K562 (cell line): Measurements from ENCODE around the gene NME7. TPM values are rescaled to one million over a fixed set of nuclear protein-coding genes. Genes with fewer than 3 reads are reported as not detected.

Experiments
- CBX8 ChIP-seq: fragments of 200-600 bp; sonication (generic); IDR thresholded peaks from 2 replicates; pipeline ENCODE4 v1.6.1; 2012; ENCODE audit warnings: borderline replicate concordance, mixed run types, low read depth, mild to moderate bottlenecking, moderate library complexity, mixed read lengths, low read length, control low read depth, inconsistent platforms; ENCODE audit not compliant: poor library complexity, severe bottlenecking; ENCODE audit errors: extremely low read depth
- GATA2 ChIP-seq: sonication (generic); formaldehyde crosslinking; IDR thresholded peaks from 2 replicates; pipeline ENCODE4 v1.4.0; 2020; ENCODE audit warnings: mild to moderate bottlenecking, missing genetic modification reagents
- KDM5B ChIP-seq: fragments of 200-600 bp; sonication (generic); IDR thresholded peaks from 2 replicates; pipeline ENCODE4 v1.6.1; 2012; ENCODE audit warnings: low read depth, mild to moderate bottlenecking, moderate library complexity, low read length, control low read depth, inconsistent platforms; ENCODE audit not compliant: insufficient replicate concordance
- RBM34 ChIP-seq: fragments of 200-400 bp; formaldehyde crosslinking; IDR thresholded peaks from 2 replicates; pipeline ENCODE4 v1.6.1; 2018; ENCODE audit warnings: low read length, borderline replicate concordance; ENCODE audit not compliant: insufficient read depth
- REST ChIP-seq, 2 experiments: fragments of 450-650 bp; formaldehyde crosslinking in 1 of 2; IDR thresholded peaks; 2 replicates each; pipeline versions ENCODE4 v1.4.0 to v1.6.1; 2014 to 2020; ENCODE audit warnings: mild to moderate bottlenecking in 2 of 2, borderline replicate concordance in 1 of 2, low read depth in 1 of 2
- SIRT6 ChIP-seq: IDR thresholded peaks from one replicate; pipeline ENCODE4 v1.6.1; 2012; ENCODE audit warnings: low read depth, mild to moderate bottlenecking, control low read depth, inconsistent platforms, low read length, moderate library complexity
- STAT5A ChIP-seq: IDR thresholded peaks from 2 replicates; pipeline ENCODE4 v1.6.1; 2012; ENCODE audit warnings: low read length, inconsistent platforms, borderline replicate concordance
- ZHX1 ChIP-seq: fragments of 150-350 bp; conservative IDR thresholded peaks from 2 replicates; pipeline ENCODE4 v1.6.1; 2014; ENCODE audit warnings: low read length
- ZNF354B ChIP-seq: fragments of 250-450 bp; sonication (Bioruptor Pico); IDR thresholded peaks from 2 replicates; pipeline ENCODE4 v1.4.0; 2020
- ZNF551 ChIP-seq: fragments of 250-450 bp; sonication (Bioruptor Pico); IDR thresholded peaks from 2 replicates; pipeline ENCODE4 v1.5.0; 2021; ENCODE audit warnings: mild to moderate bottlenecking, moderate library complexity
- polyA plus RNA-seq, 8 experiments: library from polyadenylated mRNA; depleted of rRNA in 4 of 8; stranded (reverse) in 5 of 8; unstranded in 3 of 8; fragments of >200 nt; fragmentation: Nextera tagmentation in 2 of 8; fragmentation: Illumina TruSeq in 1 of 8; extraction: Ambion mirVana in 2 of 8; extraction: Trizol in 1 of 8; gene quantifications; 2 replicates each; pipeline versions ENCODE4 v1.2.1 to v1.2.3, GENCODE V29; 2011 to 2014; ENCODE audit warnings: inconsistent platforms in 1 of 8, missing spikeins in 1 of 8
- total RNA-seq, 7 experiments: library from RNA; depleted of rRNA in 6 of 7; stranded (reverse); fragments of >200 nt in 6 of 7; fragmentation: Illumina TruSeq in 2 of 7; extraction: Trizol in 2 of 7; gene quantifications; 2 replicates each; pipeline versions ENCODE4 v1.2.1 to v1.2.3, GENCODE V29; 2011 to 2021; ENCODE audit warnings: low replicate concordance in 1 of 7

NME7 gene
- total and polyA plus RNA-seq, 9 of the 15 experiments (the other 6 are each of a cell fraction or from before 2014, with no cell fraction given) = 7.9 to 43.2 (median 23.9) TPM

GRCh38 chr1:169312084-169312954 is 55.3 kb downstream of the NME7 start (continued):
- peak; percentile 92 for TF ChIP-seq GATA2 (CRISPR knock-in tag)
- no peak for TF ChIP-seq ZNF551 (CRISPR knock-in tag)
- TF ChIP-seq KDM5B = no peak
- no peak for TF ChIP-seq SIRT6
- TF ChIP-seq REST (IDR thresholded peaks at IDR 0.05; ENCODE audit: borderline replicate concordance) = peak; percentile 89
- peak; percentile 70; the same call in 1 of the 2 replicates for TF ChIP-seq REST (CRISPR knock-in tag; IDR thresholded peaks at IDR 0.05; ENCODE audit: low read depth)
- TF ChIP-seq CBX8 = no peak
- TF ChIP-seq RBM34 = no peak
- no peak for TF ChIP-seq ZNF354B (CRISPR knock-in tag)
- no peak for TF ChIP-seq ZHX1
- peak; percentile 53; the same call in 1 of the 2 replicates for TF ChIP-seq STAT5A
